MV-4-11 (cell line): ENCODE measurements around the gene WSCD1.

Source experiments
- DNase-seq: peaks from one replicate; lab custom pipeline; 2025; lab: John Stamatoyannopoulos, UW

WSCD1 gene

DNA sequence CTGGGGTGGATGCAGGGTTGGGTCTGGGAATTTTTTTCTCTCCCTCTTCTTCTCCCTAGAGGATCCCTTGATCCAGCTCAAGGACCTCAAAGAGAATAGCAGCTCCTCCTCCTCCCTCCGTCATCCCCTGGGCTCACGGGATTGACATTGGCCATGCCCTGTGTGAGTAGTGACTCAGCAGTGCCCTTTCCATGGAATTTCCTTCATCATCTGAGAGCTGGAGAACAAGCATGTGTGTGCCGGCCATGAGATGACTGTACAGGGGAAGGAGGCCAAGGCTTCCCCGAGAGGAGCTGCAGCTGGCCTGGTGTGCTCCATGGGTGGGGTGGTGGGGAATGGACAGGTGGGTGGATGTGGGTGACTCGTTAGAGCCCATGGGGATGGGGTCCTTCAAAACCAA is 8.9 kb upstream of the WSCD1 start:
- DNase-seq = no peak

DNA sequence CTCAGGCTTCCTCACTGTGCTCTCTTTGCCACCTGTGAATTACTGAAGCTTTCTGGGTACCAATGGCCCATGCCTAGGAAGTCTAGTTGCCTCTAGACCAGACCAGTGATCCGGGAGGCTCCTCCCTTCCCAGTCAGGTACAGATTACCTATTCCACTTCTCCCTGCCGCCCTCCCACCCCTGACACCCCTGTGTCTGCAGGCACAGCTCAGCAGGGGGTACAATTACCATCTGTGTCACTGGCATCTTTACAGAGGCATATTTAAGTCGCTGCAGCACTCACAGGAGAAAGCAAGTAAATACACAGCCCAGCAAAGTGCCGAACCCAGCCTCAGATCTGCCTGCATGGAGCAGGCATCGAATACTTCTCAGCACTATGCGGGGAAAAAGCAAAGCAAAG is 5.3 kb upstream of the WSCD1 start:
- no peak for DNase-seq

DNA sequence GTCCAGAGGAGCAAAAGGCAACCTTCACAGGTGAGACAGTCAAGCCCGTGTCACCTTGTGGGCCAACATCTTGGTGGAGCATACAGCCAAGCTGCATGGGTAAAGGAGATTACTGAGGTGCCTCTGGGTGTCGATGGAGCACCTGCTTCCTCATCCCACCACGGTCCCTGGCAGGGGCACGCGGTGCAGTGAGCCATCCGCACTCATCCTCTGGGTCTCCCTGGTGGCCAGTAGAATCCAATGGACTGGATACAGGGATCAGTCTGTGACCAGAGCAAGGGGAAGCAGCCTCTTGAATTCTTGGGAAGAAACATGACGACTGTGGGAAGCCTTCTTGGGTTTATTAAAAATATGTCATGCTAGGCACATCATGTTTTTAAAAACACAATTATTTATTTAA is 4.8 kb upstream of the WSCD1 start:
- DNase-seq = no peak

DNA sequence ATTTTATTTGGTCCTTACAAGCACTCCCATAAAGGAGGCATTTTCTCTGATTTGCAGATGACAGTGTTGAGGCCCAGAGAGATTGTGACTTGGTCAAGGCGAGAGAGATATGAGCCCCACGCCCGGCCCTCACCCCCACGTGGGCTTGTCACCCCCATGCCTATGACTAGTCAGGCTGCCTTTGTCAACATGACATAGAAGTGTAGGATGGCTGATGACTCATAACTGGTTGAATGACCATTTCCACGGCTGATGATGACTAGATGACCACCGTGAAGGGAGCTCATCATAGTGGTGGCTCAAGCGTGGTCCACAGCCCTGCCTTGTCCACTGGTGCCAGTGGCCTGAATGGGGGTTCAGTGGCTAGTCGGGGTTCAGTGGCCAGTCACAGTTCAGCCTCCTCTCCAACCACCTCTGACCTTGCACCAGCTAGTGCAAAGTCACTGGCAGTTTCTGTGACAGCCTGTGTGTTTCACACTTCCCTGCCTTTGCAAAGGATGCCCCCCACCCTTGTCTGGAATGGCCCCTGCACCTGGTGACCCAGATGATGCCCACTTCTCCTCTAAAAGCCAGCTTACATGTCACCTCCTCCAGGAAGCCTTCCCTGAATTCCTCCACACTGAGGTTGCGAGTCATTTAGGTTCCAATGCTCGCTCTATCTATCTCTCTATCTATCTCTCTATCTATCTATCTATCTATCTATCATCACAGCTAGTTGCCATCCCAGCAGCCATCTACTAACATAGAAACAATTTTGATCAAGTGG is 3.8 kb upstream of the WSCD1 start:
- no peak for DNase-seq

DNA sequence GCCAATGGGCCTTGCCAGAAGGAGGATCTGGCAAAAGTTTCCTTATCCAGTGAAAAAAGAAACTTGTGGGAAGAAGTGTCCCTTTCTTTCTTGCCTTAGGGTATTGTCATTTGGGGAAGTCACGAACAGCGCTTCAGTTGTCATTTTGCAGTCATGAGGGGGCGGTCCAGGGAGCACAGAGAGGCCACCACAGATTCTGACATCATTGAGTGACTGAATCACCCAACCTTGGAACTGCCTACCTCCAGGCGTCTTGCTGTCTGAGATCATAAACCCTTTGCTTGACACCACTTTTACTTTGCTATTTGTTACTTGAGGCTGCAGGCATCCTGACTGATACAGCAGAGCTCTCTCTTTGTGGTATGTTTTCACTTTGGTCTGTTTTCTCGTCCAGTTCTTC is 3.1 kb upstream of the WSCD1 start:
- peak; percentile 71 for DNase-seq

DNA sequence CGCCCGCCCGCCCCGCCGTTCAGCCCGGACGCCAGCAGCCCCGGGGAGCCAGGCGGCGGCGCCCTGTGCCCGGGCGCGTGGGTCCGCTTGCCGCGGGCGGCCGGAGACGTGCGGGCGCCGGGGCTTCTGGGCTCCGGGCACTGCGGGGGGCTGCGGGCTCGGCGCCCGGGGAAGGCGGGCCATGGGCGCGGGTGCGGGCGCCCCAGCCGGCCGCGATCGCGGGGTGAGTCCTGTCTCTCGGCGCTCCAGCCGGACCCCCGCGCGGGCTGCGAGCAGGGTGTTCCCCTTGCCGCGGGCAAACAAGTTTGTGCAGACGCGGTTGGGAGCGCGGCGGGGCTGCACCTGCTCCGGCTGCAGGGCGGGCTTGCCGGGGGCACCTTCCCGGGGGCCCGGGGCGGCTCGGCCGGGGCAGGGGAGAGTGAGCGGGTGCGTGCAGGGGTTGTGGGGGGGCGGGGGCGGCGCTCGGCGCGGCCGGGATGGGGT is 292 bp downstream of the WSCD1 start:
- DNase-seq = no peak

DNA sequence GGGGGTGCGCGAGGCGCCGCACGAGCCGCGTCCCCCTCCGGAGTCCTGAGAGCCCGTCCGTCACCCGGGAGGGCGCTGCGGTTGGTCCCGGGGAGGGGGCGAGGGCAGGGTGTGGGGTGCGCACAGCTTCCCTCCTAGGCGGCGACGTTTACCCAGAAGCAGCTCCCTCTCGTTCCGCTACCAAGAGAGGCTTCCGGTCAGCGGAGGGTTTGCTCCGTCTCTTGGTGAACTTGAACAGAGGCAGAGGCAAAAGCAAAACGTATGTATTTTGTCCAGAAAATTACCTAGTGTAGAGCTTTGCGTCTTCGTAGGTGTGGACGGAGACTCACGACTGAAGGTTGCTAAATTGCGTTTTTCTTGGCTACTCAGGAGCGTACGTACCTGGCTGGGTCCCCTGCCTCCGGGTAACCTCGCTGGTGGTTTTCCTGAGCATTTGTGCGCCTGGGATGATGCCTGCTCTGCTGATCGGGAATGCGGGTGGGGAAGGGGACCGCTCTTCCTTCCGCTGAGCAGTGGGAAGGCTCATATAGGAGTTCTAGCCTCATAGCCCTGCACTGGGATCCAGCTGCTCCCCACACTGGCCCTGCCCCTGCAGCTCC is 833 bp downstream of the WSCD1 start:
- no peak for DNase-seq

DNA sequence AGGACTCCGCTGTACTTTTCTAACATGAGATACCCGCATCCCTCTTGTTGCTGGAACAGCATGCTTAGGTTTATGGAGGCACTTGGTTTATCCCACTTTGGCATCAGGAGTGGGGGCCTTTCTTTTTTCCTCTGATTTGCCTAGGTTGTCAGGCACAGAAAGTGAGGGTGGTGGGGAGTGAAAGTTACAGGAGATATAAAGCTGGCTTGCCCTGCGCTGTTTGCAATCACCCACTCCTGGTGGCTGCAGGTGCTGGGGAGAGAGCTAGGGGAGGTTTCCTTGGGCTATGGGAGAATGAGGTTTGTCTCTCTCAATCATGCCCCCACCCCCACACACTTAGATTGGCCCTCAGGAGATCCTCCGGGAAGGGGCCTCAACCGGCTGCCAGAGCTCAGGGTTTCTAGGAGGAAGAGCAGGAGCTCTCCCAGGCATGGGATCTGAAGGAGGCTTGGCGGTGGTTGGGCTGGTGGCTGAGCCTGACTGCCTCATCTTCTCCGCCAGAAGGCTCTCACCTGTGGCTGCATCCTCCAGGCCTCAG is 1.4 kb downstream of the WSCD1 start:
- DNase-seq = no peak

DNA sequence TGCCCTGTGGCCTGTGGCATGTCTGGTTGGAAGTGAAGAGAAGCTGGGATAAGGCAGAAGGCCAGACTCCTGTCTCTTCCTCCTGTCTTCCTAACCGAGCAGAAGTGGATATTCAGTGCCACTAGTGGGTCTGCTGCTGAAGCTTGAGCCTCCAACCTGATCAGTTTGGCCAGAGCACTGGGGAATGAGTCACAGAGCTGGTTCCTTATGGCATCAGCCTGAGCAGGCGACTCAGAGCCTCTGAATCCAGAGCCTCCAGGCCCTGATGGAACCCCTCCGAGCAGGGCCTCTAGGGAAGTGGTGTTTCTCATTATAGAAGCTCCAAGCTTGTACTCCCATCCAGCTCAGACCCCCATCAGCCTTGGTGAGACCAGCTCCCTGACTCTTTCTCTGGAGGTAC is 2.0 kb downstream of the WSCD1 start:
- peak; percentile 2 for DNase-seq

DNA sequence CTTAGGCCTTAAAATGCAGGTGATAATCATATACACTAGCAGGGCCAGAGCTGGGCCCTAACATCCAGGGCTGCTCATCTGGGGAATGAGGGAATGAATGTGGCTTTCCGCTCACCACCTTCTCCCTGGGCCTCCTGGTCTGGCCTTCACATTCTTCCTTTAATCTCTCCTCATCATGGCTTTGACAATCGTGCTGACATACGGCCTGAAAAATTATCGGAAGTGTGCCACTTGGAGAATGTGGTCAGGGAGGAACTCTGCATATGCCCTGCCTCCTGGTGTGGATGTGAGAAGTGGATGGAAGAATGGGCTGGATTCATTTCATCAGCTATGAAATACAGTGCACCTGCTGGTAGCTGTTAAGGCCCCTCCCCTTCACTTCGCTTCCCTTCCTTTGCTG is 2.4 kb downstream of the WSCD1 start:
- DNase-seq = no peak

DNA sequence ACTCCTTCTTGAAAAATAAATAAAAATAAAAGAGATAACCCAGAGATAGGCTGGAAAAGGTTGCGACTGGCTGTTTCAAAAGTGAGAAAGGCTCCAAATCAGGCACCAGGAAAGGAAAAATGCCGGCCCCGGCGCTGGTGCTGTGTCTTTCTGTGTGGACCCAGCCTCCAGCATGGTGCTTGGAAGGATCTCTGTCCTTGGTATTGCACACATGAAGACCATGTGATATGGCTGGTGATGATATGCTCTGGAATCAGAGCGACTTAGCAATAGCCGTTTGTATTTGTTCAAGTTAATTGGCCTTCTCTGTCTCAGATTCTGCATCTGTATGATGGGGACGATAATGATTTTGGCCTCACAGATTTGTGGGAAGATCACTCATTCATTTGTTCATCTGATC is 3.4 kb downstream of the WSCD1 start:
- DNase-seq = no peak

DNA sequence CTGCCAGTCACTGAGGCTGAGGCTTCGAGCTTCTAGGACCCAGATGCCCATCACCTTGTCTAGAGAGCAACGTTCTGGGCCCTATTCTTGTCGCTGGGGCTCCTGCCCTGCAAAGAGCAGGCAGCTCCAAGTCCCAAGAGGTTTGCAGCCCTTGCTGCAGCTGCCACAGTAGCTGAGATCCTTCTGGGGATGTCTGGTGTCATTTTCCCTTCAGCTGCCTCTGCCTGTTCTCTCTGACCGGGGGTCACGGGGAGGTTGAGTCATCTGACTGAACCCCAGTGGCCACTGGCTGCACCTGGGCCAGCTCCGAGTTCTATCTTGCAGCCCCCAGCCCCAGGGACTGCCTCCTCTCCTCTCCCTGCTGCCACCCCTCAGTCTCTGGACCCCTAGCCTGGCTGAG is 4.9 kb downstream of the WSCD1 start:
- DNase-seq = no peak

DNA sequence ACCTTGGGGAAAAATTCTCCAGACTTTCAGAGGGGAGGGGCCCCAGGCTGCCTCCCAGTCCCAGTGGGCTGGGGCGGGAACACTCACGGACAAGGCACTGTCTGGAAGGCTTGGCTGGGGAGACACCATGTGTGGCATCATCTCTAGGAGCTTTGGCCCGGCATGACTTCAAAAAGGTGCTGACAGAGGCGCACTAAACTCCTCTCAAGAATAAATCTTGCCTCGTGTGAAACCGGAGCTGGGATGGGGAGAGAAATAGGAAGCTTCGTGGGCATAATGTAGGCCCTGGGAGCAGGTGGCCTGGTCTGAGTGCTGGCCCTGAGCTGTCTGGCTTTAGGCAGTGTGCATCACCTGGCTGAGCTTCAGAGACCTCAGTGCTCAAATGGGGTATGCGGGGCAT is 5.7 kb downstream of the WSCD1 start:
- no peak for DNase-seq

DNA sequence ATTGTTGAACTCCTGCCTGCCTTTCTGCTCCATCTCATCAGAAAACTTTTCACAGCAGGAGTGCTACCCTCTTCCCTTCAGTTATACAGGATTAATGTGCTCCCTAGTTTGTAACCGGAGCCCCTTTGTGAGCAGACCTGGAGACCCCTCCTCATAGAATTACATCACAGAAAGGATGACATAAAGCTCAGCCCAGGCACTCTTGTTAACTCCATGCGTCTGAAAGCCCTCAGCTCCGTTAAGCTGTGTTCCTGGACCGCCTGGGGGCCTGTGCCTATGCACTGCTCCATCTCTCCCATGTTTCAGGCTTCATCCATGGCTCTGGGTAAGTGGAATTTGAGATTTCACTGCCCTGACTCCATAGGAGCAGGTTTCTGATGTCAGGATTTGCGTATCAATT is 7.6 kb downstream of the WSCD1 start:
- no peak for DNase-seq

DNA sequence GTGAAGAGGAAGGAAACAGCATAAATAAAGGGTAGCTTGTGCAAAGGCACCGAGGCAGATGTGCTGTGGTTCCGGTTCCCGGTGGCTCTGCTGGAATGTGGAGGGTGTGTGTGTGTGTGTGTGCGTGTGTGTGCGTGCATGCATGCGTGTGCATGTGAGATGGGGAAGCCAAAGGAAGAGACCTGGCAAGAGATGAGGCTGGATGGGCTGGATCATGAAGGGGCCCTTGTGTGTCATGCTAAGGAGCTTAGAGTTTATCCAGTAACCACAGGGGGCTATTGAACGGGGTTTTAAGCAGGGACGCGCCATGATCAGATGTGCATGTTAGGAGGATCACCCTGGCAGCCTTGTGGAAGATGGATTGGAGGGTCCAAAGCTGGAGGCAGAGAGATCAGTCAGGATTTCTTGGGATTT is 8.3 kb downstream of the WSCD1 start:
- DNase-seq = no peak

DNA sequence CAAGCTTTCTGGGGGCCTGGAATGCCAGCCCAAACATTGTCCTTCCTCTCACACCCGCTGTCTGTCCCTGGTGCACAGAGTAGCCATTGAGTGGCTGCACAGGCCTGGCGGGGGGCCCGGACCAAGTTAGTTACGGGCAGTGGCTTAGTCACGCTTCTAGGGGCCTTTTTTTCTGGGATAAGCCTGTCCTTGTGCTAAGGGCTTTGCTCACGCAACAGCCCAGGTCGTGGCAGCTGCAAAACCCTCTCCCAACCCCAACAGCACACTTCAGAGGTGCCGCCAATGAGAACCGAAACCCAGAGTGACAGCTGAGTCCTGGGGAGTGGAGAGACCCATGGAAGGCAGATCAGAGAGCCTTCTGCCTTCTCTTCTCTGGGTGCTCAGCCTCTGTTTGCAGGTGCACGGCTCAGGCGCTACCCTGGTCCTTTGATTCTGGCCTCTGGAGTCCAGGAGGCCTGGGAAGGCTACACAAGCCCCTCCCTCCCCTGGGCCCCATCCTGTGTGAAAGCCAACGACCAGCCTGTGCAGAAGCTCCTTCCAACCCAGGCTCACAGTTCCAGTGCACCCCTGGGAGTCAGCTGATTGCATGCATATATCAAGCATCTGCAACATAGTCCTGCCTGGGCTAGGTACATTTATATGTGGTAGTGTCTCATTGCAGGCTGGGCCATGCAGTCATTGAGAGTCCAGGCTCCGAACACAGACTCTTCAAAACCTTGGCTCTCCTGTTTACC is 9.1 kb downstream of the WSCD1 start:
- DNase-seq = peak; percentile 74

DNA sequence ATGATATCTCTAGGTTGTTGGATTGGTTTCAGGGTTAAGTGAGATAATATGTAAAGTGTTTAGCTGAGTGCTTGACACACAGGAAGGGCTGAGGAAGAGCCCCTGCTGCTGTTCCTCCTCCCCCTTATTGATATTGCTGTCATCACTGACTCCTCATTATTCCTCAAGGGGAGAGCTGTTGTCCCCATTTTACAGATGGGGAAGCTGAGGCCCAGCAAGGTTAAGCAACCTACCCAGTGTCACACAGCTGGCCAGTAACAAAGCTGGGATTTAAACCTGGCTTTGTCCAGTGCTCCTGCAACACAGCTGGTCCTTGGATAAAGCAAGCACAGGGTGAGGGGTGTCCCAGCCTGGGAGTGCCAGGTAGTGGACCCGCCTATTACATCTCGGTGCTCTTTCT is 9.8 kb downstream of the WSCD1 start:
- DNase-seq = no peak

DNA sequence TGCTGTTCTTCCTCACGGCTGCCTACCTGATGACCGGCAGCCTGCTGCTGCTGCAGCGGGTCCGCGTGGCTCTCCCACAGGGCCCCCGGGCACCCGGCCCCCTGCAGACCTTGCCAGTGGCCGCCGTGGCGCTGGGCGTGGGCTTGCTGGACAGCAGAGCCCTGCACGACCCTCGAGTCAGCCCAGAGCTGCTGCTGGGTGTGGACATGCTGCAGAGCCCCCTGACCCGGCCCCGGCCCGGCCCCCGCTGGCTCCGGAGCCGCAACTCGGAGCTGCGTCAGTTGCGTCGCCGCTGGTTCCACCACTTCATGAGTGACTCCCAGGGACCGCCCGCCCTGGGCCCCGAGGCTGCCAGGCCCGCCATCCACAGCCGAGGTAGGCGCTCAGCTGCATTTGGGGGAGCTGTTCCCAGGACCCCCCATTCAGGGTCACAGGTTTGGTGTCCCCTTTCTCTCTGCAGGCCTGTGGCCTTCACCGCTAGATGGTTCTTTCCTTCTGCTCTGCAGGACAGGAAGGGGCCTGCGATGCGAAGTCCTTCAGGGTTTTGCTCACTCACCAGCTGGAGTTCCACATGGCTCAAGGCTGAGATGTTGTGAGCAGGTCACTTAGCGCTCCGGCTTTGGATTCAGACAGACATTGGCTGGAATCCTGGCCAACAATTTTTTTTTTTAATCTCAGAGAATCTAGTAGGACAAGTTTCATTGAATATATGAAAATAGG is 10.7 kb downstream of the WSCD1 start:
- no peak for DNase-seq

DNA sequence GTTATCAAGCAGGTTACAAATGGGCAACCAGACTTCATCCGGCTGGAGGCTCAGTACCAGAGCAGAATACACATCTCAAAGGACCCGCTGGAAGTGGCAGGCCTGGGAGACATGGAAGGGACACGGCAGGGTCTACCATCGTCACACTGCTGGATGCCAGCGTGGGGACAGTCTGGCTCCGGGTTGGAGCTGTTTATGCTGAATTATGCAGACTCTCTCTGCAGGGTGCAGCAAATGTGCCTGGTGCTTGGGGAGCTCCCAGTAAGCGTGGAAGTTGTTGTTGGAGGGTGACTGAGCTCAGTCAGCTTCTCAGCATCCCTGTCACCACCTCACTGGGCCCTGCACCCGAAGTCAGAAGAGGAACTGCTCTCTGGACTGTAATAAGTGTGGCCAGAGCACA is 12.2 kb downstream of the WSCD1 start:
- no peak for DNase-seq

DNA sequence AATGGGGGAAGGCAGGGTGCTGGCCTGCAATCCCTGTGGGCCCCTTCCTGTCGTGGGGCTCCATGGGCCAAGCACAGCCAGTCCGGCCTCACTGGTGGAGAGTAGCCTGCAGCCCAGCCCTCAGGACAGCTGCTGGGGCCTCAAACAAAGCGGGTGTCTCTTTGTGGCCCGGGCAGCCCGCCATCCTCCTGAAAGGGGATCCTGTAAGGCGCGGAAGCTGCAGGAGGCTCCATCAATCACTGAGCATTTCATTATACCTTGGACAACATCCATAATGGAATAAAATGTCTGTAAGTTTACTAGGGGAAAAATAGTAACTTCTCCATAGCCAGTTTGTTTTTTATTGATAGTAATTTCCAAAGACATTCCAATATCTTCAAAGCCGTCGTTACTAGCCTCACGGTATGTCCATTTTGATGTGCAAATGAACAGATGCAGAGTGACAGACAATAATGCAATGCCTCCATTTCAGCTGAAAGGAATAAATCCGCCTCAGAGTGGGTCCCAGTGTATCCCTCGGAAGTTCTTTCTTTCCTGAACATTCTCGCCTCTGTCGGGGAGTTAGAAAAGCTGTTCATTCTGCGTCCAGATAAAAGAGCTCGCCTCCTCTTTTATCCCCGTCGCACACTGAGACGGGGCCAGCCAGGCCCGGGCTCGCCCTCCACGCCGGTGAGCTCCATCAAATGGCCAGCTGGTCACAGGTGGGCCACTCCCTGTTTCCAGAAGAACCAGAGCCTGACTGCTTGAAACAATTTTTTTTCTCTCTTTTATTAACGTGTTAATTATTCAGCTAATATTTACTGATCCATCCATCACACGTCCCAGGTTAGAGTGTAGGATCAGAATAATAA is 14.4 kb downstream of the WSCD1 start:
- no peak for DNase-seq

DNA sequence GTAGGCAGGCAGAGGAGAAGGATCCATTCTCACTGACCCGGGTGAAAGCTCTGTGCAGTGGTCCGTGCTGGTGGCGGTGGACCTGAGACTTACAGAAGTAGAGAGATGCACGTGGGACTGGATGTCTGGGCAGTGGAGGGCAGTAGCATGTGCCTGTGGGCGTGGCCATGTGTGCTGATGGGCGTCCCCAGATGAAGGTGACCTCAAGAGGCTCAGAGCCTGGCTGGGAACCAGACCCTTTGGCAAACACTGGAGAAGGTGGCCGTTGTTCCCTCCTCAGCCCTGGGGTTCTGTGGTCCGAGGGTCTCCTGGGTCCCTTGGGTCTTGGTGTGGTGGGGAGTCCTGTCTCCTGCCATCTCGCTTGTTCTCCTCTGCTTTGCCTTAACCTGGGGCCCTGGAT is 15.6 kb downstream of the WSCD1 start:
- no peak for DNase-seq
